GM23338 (cell line): ENCODE data around the gene RPS21. TPM values are rescaled to one million over a fixed set of nuclear protein-coding genes. Genes with fewer than 3 reads are reported as not detected.

ENCODE experiments used
- ATAC-seq: fragments of 200-7000 bp; cut with Tn5 transposase; 3 replicates; pipeline ENCODE4 v1.9.1; 2020
- DNase-seq: peaks from one replicate; pipeline ENCODE4 v3.0.0-alpha.2; 2015; ENCODE audit warnings: low spot score
- H2AFZ ChIP-seq: fragments of 200-600 bp; sonication (generic); 2 replicates; pipeline ENCODE4 v1.8.0; 2016; ENCODE audit warnings: antibody characterized with exemption, mild to moderate bottlenecking, moderate library complexity
- H3F3A ChIP-seq: fragments of 200-600 bp; sonication (generic); replicated peaks from 2 replicates; pipeline ENCODE4 v1.8.0; 2017; ENCODE audit warnings: antibody characterized with exemption, mixed run types, low read depth
- H3K27ac ChIP-seq: fragments of 200-600 bp; sonication (generic); 2 replicates; pipeline ENCODE4 v1.6.1; 2016; ENCODE audit warnings: low read depth
- H3K27me3 ChIP-seq: fragments of 200-600 bp; sonication (generic); 2 replicates; pipeline ENCODE4 v1.8.0; 2016; ENCODE audit warnings: mild to moderate bottlenecking, mixed run types, moderate library complexity; ENCODE audit not compliant: insufficient read depth
- H3K36me3 ChIP-seq: fragments of 200-600 bp; sonication (generic); 2 replicates; pipeline ENCODE4 v1.8.0; 2016; ENCODE audit warnings: mild to moderate bottlenecking; ENCODE audit not compliant: insufficient read depth
- H3K4me1 ChIP-seq: fragments of 200-600 bp; sonication (generic); 2 replicates; pipeline ENCODE4 v1.8.0; 2016; ENCODE audit warnings: mild to moderate bottlenecking, moderate library complexity; ENCODE audit not compliant: insufficient read depth
- H3K4me2 ChIP-seq: fragments of 200-600 bp; sonication (generic); 2 replicates; pipeline ENCODE4 v1.7.1; 2017; ENCODE audit warnings: mixed run types
- H3K4me3 ChIP-seq: fragments of 200-600 bp; sonication (generic); 2 replicates; pipeline ENCODE4 v1.6.1; 2016; ENCODE audit warnings: mixed run types
- H3K79me2 ChIP-seq: fragments of 200-600 bp; sonication (generic); replicated peaks from 2 replicates; pipeline ENCODE4 v1.8.0; 2017; ENCODE audit warnings: mild to moderate bottlenecking; ENCODE audit not compliant: insufficient read depth
- H3K9me2 ChIP-seq: fragments of 200-600 bp; sonication (generic); 2 replicates; pipeline ENCODE4 v1.8.0; 2017; ENCODE audit not compliant: insufficient read depth
- H4K20me1 ChIP-seq: fragments of 200-600 bp; sonication (generic); replicated peaks from 2 replicates; pipeline ENCODE4 v1.8.0; 2017; ENCODE audit warnings: mild to moderate bottlenecking; ENCODE audit not compliant: insufficient read depth
- H3K27ac Mint-ChIP-seq: 2 replicates; pipeline ENCODE4 v1.8.0; 2020; ENCODE audit warnings: inconsistent platforms, mild to moderate bottlenecking, moderate library complexity, mixed read lengths
- H3K27me3 Mint-ChIP-seq: 3 replicates; pipeline ENCODE4 v1.8.0; 2022; ENCODE audit warnings: low read depth, mild to moderate bottlenecking, moderate library complexity, mixed read lengths, inconsistent platforms; ENCODE audit not compliant: insufficient read depth, poor library complexity
- H3K36me3 Mint-ChIP-seq: 3 replicates; pipeline ENCODE4 v1.8.0; 2021; ENCODE audit warnings: low read depth, mild to moderate bottlenecking, inconsistent platforms, moderate library complexity, mixed read lengths
- H3K4me1 Mint-ChIP-seq: 3 replicates; pipeline ENCODE4 v1.8.0; 2020; ENCODE audit warnings: mild to moderate bottlenecking, inconsistent platforms, mixed read lengths
- H3K4me3 Mint-ChIP-seq: 3 replicates; pipeline ENCODE4 v1.8.0; 2021; ENCODE audit warnings: moderate library complexity, mild to moderate bottlenecking, inconsistent platforms, mixed read lengths
- H3K9me3 Mint-ChIP-seq: 3 replicates; pipeline ENCODE4 v1.8.0; 2020; ENCODE audit warnings: moderate library complexity, mild to moderate bottlenecking, inconsistent platforms, mixed read lengths
- CTCF ChIP-seq, 2 experiments: fragments of 200-600 bp in 1 of 2; sonication (generic) in 1 of 2; conservative IDR thresholded peaks; 2 replicates each; pipeline versions ENCODE4 v1.5.1 to v1.6.1; 2016 to 2017; ENCODE audit warnings: antibody characterized with exemption in 2 of 2, low read depth in 2 of 2, mild to moderate bottlenecking in 2 of 2, moderate library complexity in 1 of 2
- EZH2 ChIP-seq: fragments of 200-600 bp; sonication (generic); IDR thresholded peaks from one replicate; pipeline ENCODE4 v1.8.0; 2017; ENCODE audit warnings: antibody characterized with exemption, mild to moderate bottlenecking, low read depth; ENCODE audit not compliant: unreplicated experiment
- EZH2phosphoT487 ChIP-seq: fragments of 200-600 bp; sonication (generic); IDR thresholded peaks from one replicate; pipeline ENCODE4 v1.8.1; 2018; ENCODE audit warnings: antibody characterized with exemption; ENCODE audit not compliant: unreplicated experiment
- NANOG ChIP-seq: IDR thresholded peaks from 2 replicates; pipeline ENCODE4 v1.6.1; 2016; ENCODE audit warnings: antibody characterized with exemption, borderline replicate concordance
- REST ChIP-seq: IDR thresholded peaks from one replicate; pipeline ENCODE4 v1.6.1; 2018; ENCODE audit warnings: antibody characterized with exemption; ENCODE audit not compliant: unreplicated experiment
- STAT1 ChIP-seq: IDR thresholded peaks from one replicate; pipeline ENCODE4 v1.6.1; 2016; ENCODE audit warnings: antibody characterized with exemption; ENCODE audit not compliant: unreplicated experiment
- ZNF114 ChIP-seq: fragments of 250-450 bp; sonication (Bioruptor Pico); IDR thresholded peaks from 2 replicates; pipeline ENCODE4 v1.5.0; 2020; ENCODE audit warnings: mild to moderate bottlenecking, moderate library complexity
- ZNF331 ChIP-seq: fragments of 250-450 bp; sonication (Bioruptor Pico); IDR thresholded peaks from 2 replicates; pipeline ENCODE4 v1.5.0; 2020; ENCODE audit warnings: low read depth, mild to moderate bottlenecking, moderate library complexity
- ZNF462 ChIP-seq: fragments of 250-450 bp; sonication (Bioruptor Pico); IDR thresholded peaks from 2 replicates; pipeline ENCODE4 v1.5.0; 2020; ENCODE audit warnings: mild to moderate bottlenecking, moderate library complexity
- polyA plus RNA-seq: library from polyadenylated mRNA; unstranded; fragments of >200 nt; fragmentation: Nextera tagmentation; extraction: Ambion mirVana; gene quantifications from 2 replicates; pipeline ENCODE4 v1.2.1, GENCODE V29; 2016
- total RNA-seq: library from RNA; depleted of rRNA; stranded (reverse); fragments of >200 nt; shearing (Covaris generic); gene quantifications from 2 replicates; pipeline ENCODE4 v1.2.3, GENCODE V29; 2014

Gene RPS21
- total and polyA plus RNA-seq, 2 experiments from 2014 or later: 759 to 2,298 TPM

GRCh38 chr20:62349556-62350097 lies 37.3 kb upstream of the RPS21 start:
- Mint-ChIP-seq H3K27me3 (peaks cover 15% of the 10 kb centered on the region), H3K9me3 (peaks cover 24% of the 10 kb centered on the region), H3K27ac (no peak overlapping the region), H3K4me3 (no peak overlapping the region; the same call in 2 of the 3 replicates), H3K36me3 (peaks cover 59% of the 10 kb centered on the region), H3K4me1 (peaks cover 5% of the 10 kb centered on the region; the same call in 2 of the 3 replicates)
- no peak overlapping the region for H3K4me2 ChIP-seq
- TF ChIP-seq STAT1 (no peak), REST (no peak), EZH2phosphoT487 (no peak)
- H3K27ac ChIP-seq: peak overlapping the region; percentile 50; the same call in 1 of the 2 replicates
- H3F3A ChIP-seq: peaks cover 20% of the 10 kb centered on the region
- H3K79me2 ChIP-seq: peaks cover 9% of the 10 kb centered on the region; the same call in 1 of the 2 replicates
- DNase-seq (no peak), ATAC-seq (no peak)
- peaks cover 4% of the 10 kb centered on the region; the same call in 1 of the 2 replicates for H3K4me1 ChIP-seq
- no peaks in the 10 kb centered on the region for H3K27me3 ChIP-seq
- no peaks in the 10 kb centered on the region for H3K9me2 ChIP-seq
- no peak overlapping the region for H3K4me3 ChIP-seq
- peaks cover 21% of the 10 kb centered on the region for H3K36me3 ChIP-seq
- no peak overlapping the region for H2AFZ ChIP-seq
- H4K20me1 ChIP-seq: no peaks in the 10 kb centered on the region; the same call in 1 of the 2 replicates

GRCh38 chr20:62350098-62350628 lies 36.7 kb upstream of the RPS21 start:
- DNase-seq (no peak), ATAC-seq (no peak)
- Histone ChIP-seq H3F3A (peaks cover 18% of the 10 kb centered on the region), H3K4me3 (no peak overlapping the region), H3K9me2 (no peaks in the 10 kb centered on the region), H2AFZ (no peak overlapping the region), H3K4me1 (peaks cover 8% of the 10 kb centered on the region; the same call in 1 of the 2 replicates), H3K27ac (peak overlapping the region; percentile 50), H3K4me2 (no peak overlapping the region), H4K20me1 (no peaks in the 10 kb centered on the region; the same call in 1 of the 2 replicates), H3K79me2 (peaks cover 15% of the 10 kb centered on the region), H3K36me3 (peaks cover 17% of the 10 kb centered on the region), H3K27me3 (no peaks in the 10 kb centered on the region)
- Mint-ChIP-seq H3K27ac (no peak overlapping the region), H3K4me3 (no peak overlapping the region), H3K36me3 (peaks cover 56% of the 10 kb centered on the region), H3K4me1 (peaks cover 5% of the 10 kb centered on the region; the same call in 2 of the 3 replicates), H3K9me3 (peaks cover 24% of the 10 kb centered on the region), H3K27me3 (peaks cover 13% of the 10 kb centered on the region)
- TF ChIP-seq ZNF331 (CRISPR knock-in tag) (no peak), NANOG (no peak), ZNF462 (CRISPR knock-in tag) (no peak), CTCF (conservative IDR thresholded peaks at IDR 0.05; ENCODE audit: low read depth in 2 of 2) (no peak), ZNF114 (CRISPR knock-in tag) (no peak), EZH2phosphoT487 (no peak), STAT1 (no peak), EZH2 (no peak)
